GM13977 (cell line): ENCODE data around the gene ASB2.

Experiments
- DNase-seq: peaks from one replicate; pipeline ENCODE4 v3.0.0; 2012; ENCODE audit warnings: low spot score
- CTCF ChIP-seq: IDR thresholded peaks from 2 replicates; pipeline ENCODE4 v1.5.1; 2012; ENCODE audit warnings: mild to moderate bottlenecking, control low read depth; ENCODE audit not compliant: insufficient read depth; ENCODE audit errors: extremely low read depth, missing control alignments
- in situ Hi-C: fragments of 300-500 bp; cut with MboI; formaldehyde crosslinking; loops from one replicate; pipeline ENCODE4 v1.12.0; 2022; ENCODE audit warnings: low sequenced_read_pairs, low pct_unique_long_range_greater_than_20kb, mixed read lengths, inconsistent platforms; ENCODE audit not compliant: unreplicated experiment

The ASB2 gene

DNA sequence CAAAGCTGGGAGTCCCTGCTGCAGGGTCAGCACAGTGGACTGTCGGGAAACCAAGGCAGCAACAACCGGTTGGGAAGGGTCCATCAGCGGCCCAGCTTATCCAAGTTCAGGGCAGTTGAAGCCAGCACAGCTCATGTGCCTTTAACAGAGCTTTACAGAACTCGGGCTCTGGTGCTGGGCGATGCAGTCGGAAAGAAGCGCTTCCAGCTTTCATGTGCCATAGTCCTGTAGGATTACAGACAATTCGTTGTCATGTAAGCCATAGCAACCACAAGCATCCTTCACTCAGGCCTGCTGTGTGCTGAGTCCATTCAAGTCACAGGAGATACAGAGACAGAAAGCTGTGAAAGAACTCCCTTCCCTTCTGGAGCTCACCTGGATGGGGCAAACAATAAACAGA, 52.7 kb downstream of the ASB2 start:
- DNase-seq, result no peak
- in situ Hi-C loops, result no loop called here
- no peak for TF ChIP-seq CTCF

DNA sequence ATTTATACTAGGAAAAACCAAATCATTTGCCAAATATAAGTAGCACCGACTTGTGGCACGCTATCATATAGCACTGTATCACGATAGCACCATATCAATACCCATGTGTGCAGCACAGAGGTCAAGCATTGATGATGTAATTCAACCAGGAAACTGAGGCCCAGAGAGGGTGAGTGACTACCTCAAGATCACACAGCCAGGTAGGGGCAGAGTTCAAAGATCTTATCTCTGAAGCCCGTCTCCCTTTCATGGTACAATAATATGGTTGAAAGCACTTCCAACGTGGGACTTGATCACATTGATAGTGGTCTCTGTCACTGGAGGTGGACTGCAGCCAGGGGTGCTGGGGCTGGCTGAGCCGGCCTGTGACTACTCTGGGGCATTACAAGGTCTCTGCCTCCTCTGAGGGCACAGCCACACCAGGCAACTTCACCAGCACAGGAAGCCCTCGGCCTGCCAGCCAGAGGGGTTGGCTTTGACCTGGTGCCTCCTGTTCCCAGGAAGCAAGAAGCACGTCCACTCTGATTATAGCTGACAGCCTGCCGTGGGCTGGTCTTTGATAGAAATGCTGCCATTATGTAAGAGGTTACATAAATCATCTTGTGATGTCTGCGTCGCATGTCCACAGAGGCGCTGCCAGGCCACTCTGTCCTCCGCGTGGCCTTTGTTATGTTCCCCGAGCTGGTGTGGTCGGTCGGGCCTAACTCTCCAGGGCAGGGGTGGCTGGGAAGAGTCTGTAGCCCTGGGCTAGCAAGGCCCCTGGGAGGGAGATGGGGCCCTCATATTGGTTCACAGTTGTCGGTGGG, 55.2 kb downstream of the ASB2 start:
- no peak for DNase-seq
- TF ChIP-seq CTCF, result no peak
- in situ Hi-C loops, result no loop called here

DNA sequence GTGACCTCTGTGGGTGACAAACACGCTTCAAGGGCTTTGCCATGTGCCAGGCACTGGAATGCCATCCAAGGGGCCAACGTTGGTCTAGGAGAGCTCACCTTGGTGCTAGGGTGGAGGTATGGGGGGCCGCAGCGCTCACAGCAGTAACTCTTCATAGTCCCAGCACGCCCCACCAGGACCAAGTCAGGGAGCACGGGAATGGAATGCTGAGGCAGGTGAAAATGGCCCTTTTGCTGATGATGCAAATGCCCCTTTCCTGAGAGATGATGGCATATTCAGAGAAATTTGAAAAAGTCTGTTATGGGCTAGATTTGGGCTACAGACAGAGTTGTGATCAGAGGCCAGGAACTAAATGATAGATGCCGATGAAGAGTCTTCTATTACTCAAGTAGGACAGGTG, 59.2 kb downstream of the ASB2 start:
- DNase-seq, result no peak
- in situ Hi-C loops, result loop anchor here (10.0 kb wide), 1 partner anchor 262 kb away; no protein-coding TSS in a partner anchor
- TF ChIP-seq CTCF, result no peak

DNA sequence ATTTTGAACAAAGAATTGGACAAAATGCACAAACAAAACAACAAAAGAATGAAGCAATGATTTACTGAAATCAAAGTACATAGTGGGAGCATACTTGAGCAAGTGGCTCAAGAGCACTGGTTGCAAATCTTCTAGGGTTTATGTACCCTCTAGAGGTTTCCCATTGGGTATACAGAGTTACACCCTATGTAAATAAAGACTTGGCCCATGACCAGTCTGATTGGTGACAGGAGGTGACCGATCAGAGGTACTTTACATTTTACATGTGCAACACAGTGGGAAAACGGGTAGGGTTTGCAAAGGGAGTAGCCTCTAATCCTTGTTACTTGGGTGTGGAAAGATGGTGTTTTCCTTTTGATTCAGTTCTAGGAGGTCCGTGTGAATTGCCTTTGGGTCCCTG, 59.9 kb downstream of the ASB2 start:
- in situ Hi-C loops, result loop anchor here (10.0 kb wide), 1 partner anchor 262 kb away; no protein-coding TSS in a partner anchor
- DNase-seq, result no peak
- no peak for TF ChIP-seq CTCF

GRCh38 chr14:93915800-93916199, 60.6 kb downstream of the ASB2 start:
- TF ChIP-seq CTCF, result no peak
- in situ Hi-C loops, result loop anchor here (10.0 kb wide), 1 partner anchor 261 kb away; no protein-coding TSS in a partner anchor
- DNase-seq, result no peak

- DNase-seq, result no peak
- in situ Hi-C loops, result loop anchor here (10.0 kb wide), 1 partner anchor 260 kb away; no protein-coding TSS in a partner anchor
- no peak for TF ChIP-seq CTCF
Observed at GRCh38 chr14:93915070-93915705, 61.2 kb downstream of the ASB2 start.
